H9 (cell line): Measurements from ENCODE around the gene HAGHL. TPM values are rescaled to one million over a fixed set of nuclear protein-coding genes. Genes with fewer than 3 reads are reported as not detected.

Experiments
- DNase-seq: peaks from one replicate; pipeline ENCODE4 v3.0.0-alpha.2; 2017
- H2AFZ ChIP-seq: one replicate; pipeline ENCODE4 v1.6.1; 2013; ENCODE audit warnings: mild to moderate bottlenecking, low read length, control low read depth, moderate library complexity
- H2AK5ac ChIP-seq: 2 replicates; pipeline ENCODE4 v1.6.1; 2013; ENCODE audit warnings: low read length, control low read depth, mixed read lengths; ENCODE audit not compliant: insufficient read length
- H2BK120ac ChIP-seq: one replicate; pipeline ENCODE4 v1.6.1; 2013; ENCODE audit warnings: low read depth, mild to moderate bottlenecking, low read length, control low read depth, inconsistent platforms; ENCODE audit not compliant: poor library complexity, severe bottlenecking
- H2BK12ac ChIP-seq: 2 replicates; pipeline ENCODE4 v1.6.1; 2013; ENCODE audit warnings: low read length, control low read depth, mixed read lengths, low read depth; ENCODE audit not compliant: insufficient read length
- H2BK15ac ChIP-seq: 2 replicates; pipeline ENCODE4 v1.6.1; 2013; ENCODE audit warnings: low read depth, low read length, control low read depth
- H2BK20ac ChIP-seq: one replicate; pipeline ENCODE4 v1.6.1; 2013; ENCODE audit warnings: low read depth, mild to moderate bottlenecking, low read length, control low read depth, inconsistent platforms; ENCODE audit not compliant: poor library complexity, severe bottlenecking
- H2BK5ac ChIP-seq: 2 replicates; pipeline ENCODE4 v1.6.1; 2013; ENCODE audit warnings: low read length, control low read depth, mixed read lengths; ENCODE audit not compliant: insufficient read length
- H3K14ac ChIP-seq: 2 replicates; pipeline ENCODE4 v1.6.1; 2013; ENCODE audit warnings: low read length, control low read depth; ENCODE audit not compliant: insufficient read depth
- H3K18ac ChIP-seq: 2 replicates; pipeline ENCODE4 v1.6.1; 2013; ENCODE audit warnings: low read depth, mild to moderate bottlenecking, mixed read lengths, low read length, control low read depth; ENCODE audit not compliant: insufficient read length
- H3K23ac ChIP-seq: 2 replicates; pipeline ENCODE4 v1.6.1; 2013; ENCODE audit warnings: low read length, control low read depth, mixed read lengths, low read depth; ENCODE audit not compliant: insufficient read length
- H3K23me2 ChIP-seq: 2 replicates; pipeline ENCODE4 v1.6.1; 2013; ENCODE audit warnings: low read depth, mild to moderate bottlenecking, mixed read lengths, low read length, control low read depth; ENCODE audit not compliant: insufficient read length, poor library complexity, severe bottlenecking
- H3K27ac ChIP-seq: 2 replicates; pipeline ENCODE4 v1.5.1; 2013; ENCODE audit warnings: low read length, control low read depth, mixed read lengths, low read depth; ENCODE audit not compliant: insufficient read length
- H3K27me3 ChIP-seq: 2 replicates; pipeline ENCODE4 v1.6.1; 2013; ENCODE audit warnings: low read length, control low read depth, inconsistent platforms; ENCODE audit not compliant: insufficient read depth
- H3K4ac ChIP-seq: 2 replicates; pipeline ENCODE4 v1.6.1; 2013; ENCODE audit warnings: low read depth, mild to moderate bottlenecking, control low read depth, inconsistent platforms, low read length, moderate library complexity
- H3K4me1 ChIP-seq: 2 replicates; pipeline ENCODE4 v1.6.1; 2013; ENCODE audit warnings: low read length, control low read depth, inconsistent platforms; ENCODE audit not compliant: insufficient read depth
- H3K4me2 ChIP-seq: 2 replicates; pipeline ENCODE4 v1.6.1; 2013; ENCODE audit warnings: low read length, control low read depth, mixed read lengths; ENCODE audit not compliant: insufficient read length, insufficient read depth
- H3K56ac ChIP-seq: 2 replicates; pipeline ENCODE4 v1.6.1; 2013; ENCODE audit warnings: low read depth, mild to moderate bottlenecking, mixed read lengths, low read length, control low read depth; ENCODE audit not compliant: insufficient read length
- H3K79me1 ChIP-seq: 2 replicates; pipeline ENCODE4 v1.6.1; 2013; ENCODE audit warnings: low read depth, mild to moderate bottlenecking, moderate library complexity, low read length, control low read depth, inconsistent platforms; ENCODE audit not compliant: insufficient read depth, poor library complexity, severe bottlenecking
- H3K79me2 ChIP-seq: 2 replicates; pipeline ENCODE4 v1.6.1; 2013; ENCODE audit warnings: low read length, control low read depth, inconsistent platforms; ENCODE audit not compliant: insufficient read depth
- H3K9ac ChIP-seq: 2 replicates; pipeline ENCODE4 v1.6.1; 2013; ENCODE audit warnings: low read length, control low read depth, mixed read lengths; ENCODE audit not compliant: insufficient read length; ENCODE audit errors: extremely low read depth
- H3K9me3 ChIP-seq: one replicate; pipeline ENCODE4 v1.6.1; 2013; ENCODE audit warnings: low read depth, low read length, inconsistent platforms; ENCODE audit not compliant: control insufficient read depth
- H3T11ph ChIP-seq: one replicate; pipeline ENCODE4 v1.6.1; 2013; ENCODE audit warnings: mild to moderate bottlenecking, low read length, control low read depth, inconsistent platforms
- H4K20me1 ChIP-seq: one replicate; pipeline ENCODE4 v1.6.1; 2013; ENCODE audit not compliant: control insufficient read depth, insufficient read length, insufficient read depth
- H4K5ac ChIP-seq: 2 replicates; pipeline ENCODE4 v1.6.1; 2013; ENCODE audit warnings: low read depth, mild to moderate bottlenecking, mixed read lengths, low read length, control low read depth; ENCODE audit not compliant: insufficient read length
- H4K8ac ChIP-seq: replicated peaks from 2 replicates; pipeline ENCODE4 v1.6.1; 2013; ENCODE audit warnings: low read length, control low read depth, mixed read lengths, low read depth; ENCODE audit not compliant: insufficient read length
- H4K91ac ChIP-seq: 2 replicates; pipeline ENCODE4 v1.6.1; 2013; ENCODE audit warnings: low read depth, mild to moderate bottlenecking, moderate library complexity, mixed read lengths, low read length, control low read depth; ENCODE audit not compliant: insufficient read length
- H3K27ac Mint-ChIP-seq, 3 experiments: 2 replicates in 2 of 3; 3 replicates in 1 of 3; pipeline ENCODE4 v1.8.0; 2020 to 2021; ENCODE audit warnings: mixed read lengths in 3 of 3, mild to moderate bottlenecking in 1 of 3, moderate library complexity in 1 of 3
- H3K27me3 Mint-ChIP-seq: 2 replicates; pipeline ENCODE4 v1.8.0; 2021; ENCODE audit warnings: low read depth, mild to moderate bottlenecking, moderate library complexity, mixed read lengths
- H3K36me3 Mint-ChIP-seq, 3 experiments: 2 replicates in 2 of 3; 3 replicates in 1 of 3; pipeline ENCODE4 v1.8.0; 2020 to 2021; ENCODE audit warnings: low read depth in 3 of 3, mixed read lengths in 3 of 3; ENCODE audit not compliant: insufficient read depth in 1 of 3
- H3K4me1 Mint-ChIP-seq, 2 experiments: 2 replicates each; pipeline ENCODE4 v1.8.0; 2020; ENCODE audit warnings: mixed read lengths in 2 of 2
- H3K4me3 Mint-ChIP-seq, 2 experiments: 2 replicates in 1 of 2; 3 replicates in 1 of 2; pipeline ENCODE4 v1.8.0; 2020 to 2021; ENCODE audit warnings: mild to moderate bottlenecking in 2 of 2, mixed read lengths in 2 of 2, moderate library complexity in 1 of 2
- H3K9me3 Mint-ChIP-seq, 2 experiments: 2 replicates in 1 of 2; 3 replicates in 1 of 2; pipeline ENCODE4 v1.8.0; 2020; ENCODE audit warnings: mild to moderate bottlenecking in 2 of 2, mixed read lengths in 2 of 2, moderate library complexity in 1 of 2
- WGBS: extraction: QIAGEN DNeasy Blood & Tissue Kit; methylation state at CpG from one replicate; pipeline ENCODE4 v1.1.7; 2013; ENCODE audit warnings: missing lambda C conversion rate, low lambda C conversion rate, mixed read lengths; ENCODE audit not compliant: insufficient read length; ENCODE audit errors: extremely low coverage; 5-methylcytosine and 5-hydroxymethylcytosine counted together
- total RNA-seq: library from RNA; stranded (reverse); gene quantifications from 2 replicates; pipeline ENCODE4 v1.2.1, GENCODE V29; 2021
- TF ChIP-seq, protein P1 (sequence below): fragments of 200-600 bp; sonication (generic); conservative IDR thresholded peaks from 3 replicates; pipeline ENCODE4 v1.8.0; 2021; ENCODE audit warnings: antibody characterized with exemption, mild to moderate bottlenecking

HAGHL gene
- total RNA-seq, 1 experiment from 2014 or later, result 25.2 TPM

DNA sequence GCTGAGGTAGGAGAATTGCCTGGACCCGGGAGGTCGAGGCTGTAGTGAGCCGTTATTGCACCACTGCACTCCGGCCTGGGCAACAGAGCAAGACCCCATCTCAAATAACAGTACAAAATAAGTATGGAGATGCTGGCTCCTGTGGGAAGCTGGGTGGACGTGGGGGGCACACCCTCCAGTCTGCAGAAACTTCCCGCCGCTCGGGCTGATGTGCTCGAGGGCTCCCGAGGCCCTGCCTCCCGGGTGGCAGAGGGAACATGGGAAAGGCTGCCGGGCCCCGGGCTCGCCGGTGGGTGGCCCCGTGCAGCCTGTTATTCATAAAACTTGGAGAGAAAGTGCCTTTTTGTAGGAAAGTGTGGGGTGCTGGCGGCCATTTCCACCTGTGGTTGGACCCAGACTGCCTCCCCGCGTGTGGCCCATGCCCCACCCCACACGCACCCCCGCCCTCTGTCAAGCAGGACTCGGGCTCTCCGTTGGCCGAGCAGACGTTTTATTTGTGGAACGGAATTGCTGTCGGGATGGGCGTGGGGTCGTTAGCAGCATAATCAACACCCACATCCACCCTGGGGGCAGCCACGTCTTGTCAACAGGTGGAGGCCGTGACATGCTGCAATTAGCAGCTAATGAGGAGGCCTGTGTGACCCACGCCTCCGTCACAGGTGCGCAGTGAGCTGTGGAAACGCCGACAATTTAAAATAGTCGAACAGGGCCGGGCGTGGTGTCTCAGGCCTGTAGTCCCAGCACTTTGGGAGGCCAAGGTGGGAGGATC, 21.3 kb downstream of the HAGHL start:
- Histone ChIP-seq H4K20me1 (no peaks in the 10 kb centered on the region), H3K56ac (no peak overlapping the region), H3K27ac (no peak overlapping the region), H3K4ac (no peak overlapping the region), H4K8ac (no peak overlapping the region), H3K14ac (no peak overlapping the region), H2AFZ (no peak overlapping the region), H2AK5ac (no peak overlapping the region), H2BK20ac (no peak overlapping the region), H3K9ac (no peak overlapping the region), H3K4me1 (no peaks in the 10 kb centered on the region), H3T11ph (no peak overlapping the region), H3K18ac (no peak overlapping the region), H4K91ac (no peak overlapping the region), H3K27me3 (no peaks in the 10 kb centered on the region), H2BK5ac (no peak overlapping the region), H4K5ac (no peak overlapping the region), H2BK15ac (no peak overlapping the region), H3K4me2 (no peak overlapping the region), H2BK12ac (no peak overlapping the region), H3K23me2 (no peaks in the 10 kb centered on the region), H3K79me1 (no peaks in the 10 kb centered on the region), H3K79me2 (no peaks in the 10 kb centered on the region), H3K9me3 (no peaks in the 10 kb centered on the region), H2BK120ac (no peak overlapping the region), H3K23ac (no peak overlapping the region)
- WGBS, result no CpG with 5 or more reads among the region's 39 CpGs
- Mint-ChIP-seq H3K4me1 (peaks cover 20 to 31% of the 10 kb centered on the region in 2 experiments), H3K27me3 (peaks cover 14% of the 10 kb centered on the region), H3K27ac (no peak overlapping the region), H3K36me3 (no peaks in the 10 kb centered on the region), H3K9me3 (no peaks in the 10 kb centered on the region), H3K4me3 (no peak overlapping the region)
- TF ChIP-seq, protein P1, sequence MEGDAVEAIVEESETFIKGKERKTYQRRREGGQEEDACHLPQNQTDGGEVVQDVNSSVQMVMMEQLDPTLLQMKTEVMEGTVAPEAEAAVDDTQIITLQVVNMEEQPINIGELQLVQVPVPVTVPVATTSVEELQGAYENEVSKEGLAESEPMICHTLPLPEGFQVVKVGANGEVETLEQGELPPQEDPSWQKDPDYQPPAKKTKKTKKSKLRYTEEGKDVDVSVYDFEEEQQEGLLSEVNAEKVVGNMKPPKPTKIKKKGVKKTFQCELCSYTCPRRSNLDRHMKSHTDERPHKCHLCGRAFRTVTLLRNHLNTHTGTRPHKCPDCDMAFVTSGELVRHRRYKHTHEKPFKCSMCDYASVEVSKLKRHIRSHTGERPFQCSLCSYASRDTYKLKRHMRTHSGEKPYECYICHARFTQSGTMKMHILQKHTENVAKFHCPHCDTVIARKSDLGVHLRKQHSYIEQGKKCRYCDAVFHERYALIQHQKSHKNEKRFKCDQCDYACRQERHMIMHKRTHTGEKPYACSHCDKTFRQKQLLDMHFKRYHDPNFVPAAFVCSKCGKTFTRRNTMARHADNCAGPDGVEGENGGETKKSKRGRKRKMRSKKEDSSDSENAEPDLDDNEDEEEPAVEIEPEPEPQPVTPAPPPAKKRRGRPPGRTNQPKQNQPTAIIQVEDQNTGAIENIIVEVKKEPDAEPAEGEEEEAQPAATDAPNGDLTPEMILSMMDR, result no peak
- no peak for DNase-seq
